ENCODE results near the gene STOX2.

The STOX2 gene

DNA sequence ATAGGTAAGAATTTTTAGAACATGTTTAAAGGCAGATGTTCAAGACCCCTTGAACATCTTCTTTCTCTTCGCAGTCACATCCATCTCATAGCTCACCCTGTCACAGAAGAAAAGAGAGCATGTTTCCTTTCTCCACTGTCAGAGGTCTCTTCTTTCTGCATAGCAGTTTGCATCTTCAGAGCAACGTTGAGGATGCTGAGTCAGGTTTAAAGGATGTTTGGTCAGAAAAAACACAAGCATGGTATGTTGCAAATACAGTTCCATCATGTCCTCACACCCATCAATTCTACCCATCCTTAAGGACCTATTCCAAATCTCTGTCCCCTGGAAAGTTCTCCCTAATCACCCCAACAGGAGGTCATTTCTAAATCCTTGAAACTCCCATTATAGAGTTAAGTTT, 84.8 kb downstream of the STOX2 start:
- Histone ChIP-seq H3K4me1 (ENCODE audit: control insufficient read depth in 1 of 2, insufficient read depth in 2 of 2, low read length in 2 of 2) (no peaks in the 10 kb centered on the region), H3K9me3 (ENCODE audit: control insufficient read depth in 1 of 2, low read length in 2 of 2) (no peaks in the 10 kb centered on the region), H3K27ac (ENCODE audit: low read length) (no peak overlapping the region), H3K27me3 (ENCODE audit: low read depth, low read length) (no peaks in the 10 kb centered on the region), H3K4me3 (ENCODE audit: low read depth in 1 of 2, low read length in 2 of 2) (no peak overlapping the region), H3K36me3 (ENCODE audit: control insufficient read depth in 1 of 2, insufficient read depth in 2 of 2, low read length in 2 of 2) (no peaks in the 10 kb centered on the region)

- H3K36me3 ChIP-seq (ENCODE audit: control insufficient read depth in 1 of 2, insufficient read depth in 2 of 2, low read length in 2 of 2): no peaks in the 10 kb centered on the region
- no peaks in the 10 kb centered on the region for H3K27me3 ChIP-seq (ENCODE audit: low read depth, low read length)
- no peaks in the 10 kb centered on the region for H3K4me1 ChIP-seq (ENCODE audit: control insufficient read depth in 1 of 2, insufficient read depth in 2 of 2, low read length in 2 of 2)
Observed at GRCh38 chr4:183993676-183994075, 88.6 kb downstream of the STOX2 start.

GRCh38 chr4:183995570-183995969, 90.5 kb downstream of the STOX2 start:
- no peaks in the 10 kb centered on the region for H3K9me3 ChIP-seq (ENCODE audit: control insufficient read depth in 1 of 2, low read length in 2 of 2)
- H3K27ac ChIP-seq (ENCODE audit: low read length): no peak overlapping the region
- H3K4me3 ChIP-seq (ENCODE audit: low read depth in 1 of 2, low read length in 2 of 2): no peak overlapping the region

More at GRCh38 chr4:183993676-183994075, 88.6 kb downstream of the STOX2 start:
- Histone ChIP-seq H3K4me3 (ENCODE audit: low read depth in 1 of 2, low read length in 2 of 2) (no peak overlapping the region), H3K9me3 (ENCODE audit: control insufficient read depth in 1 of 2, low read length in 2 of 2) (no peaks in the 10 kb centered on the region), H3K27ac (ENCODE audit: low read length) (no peak overlapping the region)

DNA sequence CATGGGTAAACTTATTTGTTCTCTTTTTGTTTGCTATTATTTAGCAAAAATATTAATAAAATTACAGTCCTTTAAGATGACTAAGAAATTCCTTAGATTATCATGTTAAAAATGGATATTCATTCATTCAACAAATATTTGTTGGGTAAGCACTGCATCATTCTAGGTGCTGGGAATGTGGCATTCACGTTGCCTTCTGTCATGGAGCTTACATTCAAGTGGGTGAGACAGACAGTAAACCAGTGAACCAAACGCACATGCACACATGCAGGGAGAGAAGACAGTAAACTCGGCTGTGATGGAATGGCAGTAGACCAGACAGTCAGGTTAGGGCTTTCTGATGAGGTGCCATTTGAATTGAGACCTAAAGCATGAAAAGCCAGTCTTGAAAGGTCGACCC, 91.8 kb downstream of the STOX2 start:
- H3K27me3 ChIP-seq (ENCODE audit: low read depth, low read length): no peaks in the 10 kb centered on the region
- H3K4me1 ChIP-seq (ENCODE audit: control insufficient read depth in 1 of 2, insufficient read depth in 2 of 2, low read length in 2 of 2): no peaks in the 10 kb centered on the region
- no peaks in the 10 kb centered on the region for H3K9me3 ChIP-seq (ENCODE audit: control insufficient read depth in 1 of 2, low read length in 2 of 2)
- H3K27ac ChIP-seq (ENCODE audit: low read length): no peak overlapping the region
- H3K36me3 ChIP-seq (ENCODE audit: control insufficient read depth in 1 of 2, insufficient read depth in 2 of 2, low read length in 2 of 2): no peaks in the 10 kb centered on the region
- no peak overlapping the region for H3K4me3 ChIP-seq (ENCODE audit: low read depth in 1 of 2, low read length in 2 of 2)

More at GRCh38 chr4:183995570-183995969, 90.5 kb downstream of the STOX2 start:
- Histone ChIP-seq H3K4me1 (ENCODE audit: control insufficient read depth in 1 of 2, insufficient read depth in 2 of 2, low read length in 2 of 2) (no peaks in the 10 kb centered on the region), H3K36me3 (ENCODE audit: control insufficient read depth in 1 of 2, insufficient read depth in 2 of 2, low read length in 2 of 2) (no peaks in the 10 kb centered on the region), H3K27me3 (ENCODE audit: low read depth, low read length) (no peaks in the 10 kb centered on the region)

DNA sequence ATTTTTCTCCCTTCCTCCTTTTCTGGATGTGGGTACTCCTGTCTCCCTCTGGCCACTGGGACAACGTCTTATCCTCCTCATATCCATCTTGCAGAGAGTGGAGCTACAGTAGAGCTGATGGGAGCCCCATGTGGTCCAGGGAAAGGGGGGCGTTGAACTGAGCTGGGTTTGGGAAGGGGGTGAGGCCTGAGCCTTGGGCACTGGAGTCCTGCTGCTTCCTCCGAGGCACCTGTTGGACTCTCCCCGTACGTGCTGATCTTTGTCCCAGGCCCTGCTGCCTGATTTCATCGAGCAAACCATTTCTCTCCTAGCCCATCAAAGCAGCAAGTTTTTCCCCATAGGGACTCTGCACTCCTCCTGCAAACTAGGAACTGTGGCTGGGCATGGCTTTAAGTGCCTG, 94.3 kb downstream of the STOX2 start:
- Histone ChIP-seq H3K27ac (ENCODE audit: low read length) (no peak overlapping the region), H3K27me3 (ENCODE audit: low read depth, low read length) (no peaks in the 10 kb centered on the region), H3K9me3 (ENCODE audit: control insufficient read depth in 1 of 2, low read length in 2 of 2) (no peaks in the 10 kb centered on the region), H3K4me3 (ENCODE audit: low read depth in 1 of 2, low read length in 2 of 2) (no peak overlapping the region), H3K4me1 (ENCODE audit: control insufficient read depth in 1 of 2, insufficient read depth in 2 of 2, low read length in 2 of 2) (no peaks in the 10 kb centered on the region), H3K36me3 (ENCODE audit: control insufficient read depth in 1 of 2, insufficient read depth in 2 of 2, low read length in 2 of 2) (no peaks in the 10 kb centered on the region)

DNA sequence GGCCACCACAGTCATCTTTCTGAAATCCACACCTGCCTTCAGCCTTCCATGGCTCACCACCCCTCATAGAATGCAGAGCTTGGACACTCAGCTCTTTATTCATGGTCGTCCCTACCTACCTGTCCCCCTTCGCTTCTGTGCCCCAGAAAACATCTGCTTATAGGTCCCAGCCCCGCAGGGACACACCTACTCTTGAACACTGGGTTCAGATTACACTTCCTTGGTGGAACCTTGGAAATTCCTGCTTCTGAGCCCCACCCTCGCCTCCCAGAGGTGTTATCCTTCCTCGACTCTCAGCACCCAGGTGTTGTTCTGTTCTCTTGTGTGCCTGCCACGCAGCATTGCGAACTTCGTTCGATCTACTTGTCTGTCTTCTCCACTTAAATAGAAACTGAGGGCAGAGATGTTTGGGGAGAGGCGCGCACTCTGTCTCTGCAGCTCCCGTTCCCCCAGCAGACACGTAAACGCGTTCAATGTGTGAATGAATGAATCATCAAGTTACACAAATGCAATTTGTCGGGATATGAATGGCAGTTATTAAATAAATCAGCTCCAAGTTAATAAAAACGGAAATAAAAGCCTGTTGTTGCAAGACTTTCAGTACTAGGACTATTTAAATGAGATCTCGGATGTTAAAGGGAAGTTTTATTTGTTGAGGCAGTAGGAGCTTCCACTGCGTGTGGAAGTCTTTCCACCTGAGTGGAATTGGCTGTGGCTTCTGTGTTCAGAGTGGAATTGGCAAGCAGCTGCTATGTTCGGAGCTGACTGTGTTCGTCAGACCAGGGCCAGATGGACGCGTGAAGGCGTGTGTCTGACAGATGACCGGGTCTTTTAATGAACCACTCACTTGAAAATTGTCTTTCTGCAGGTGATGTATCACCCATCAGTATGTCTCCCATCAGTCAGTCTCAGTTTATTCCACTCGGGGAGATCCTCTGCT, 95.6 kb downstream of the STOX2 start:
- Histone ChIP-seq H3K36me3 (ENCODE audit: control insufficient read depth in 1 of 2, insufficient read depth in 2 of 2, low read length in 2 of 2) (no peaks in the 10 kb centered on the region), H3K9me3 (ENCODE audit: control insufficient read depth in 1 of 2, low read length in 2 of 2) (no peaks in the 10 kb centered on the region), H3K4me1 (ENCODE audit: control insufficient read depth in 1 of 2, insufficient read depth in 2 of 2, low read length in 2 of 2) (no peaks in the 10 kb centered on the region), H3K27me3 (ENCODE audit: low read depth, low read length) (no peaks in the 10 kb centered on the region), H3K4me3 (ENCODE audit: low read depth in 1 of 2, low read length in 2 of 2) (no peak overlapping the region), H3K27ac (ENCODE audit: low read length) (no peak overlapping the region)

GRCh38 chr4:184003433-184003832, 98.3 kb downstream of the STOX2 start:
- H3K27ac ChIP-seq (ENCODE audit: low read length): no peak overlapping the region
- no peaks in the 10 kb centered on the region for H3K4me1 ChIP-seq (ENCODE audit: control insufficient read depth in 1 of 2, insufficient read depth in 2 of 2, low read length in 2 of 2)
- H3K4me3 ChIP-seq (ENCODE audit: low read depth in 1 of 2, low read length in 2 of 2): no peak overlapping the region
- no peaks in the 10 kb centered on the region for H3K36me3 ChIP-seq (ENCODE audit: control insufficient read depth in 1 of 2, insufficient read depth in 2 of 2, low read length in 2 of 2)
- no peaks in the 10 kb centered on the region for H3K27me3 ChIP-seq (ENCODE audit: low read depth, low read length)
- no peaks in the 10 kb centered on the region for H3K9me3 ChIP-seq (ENCODE audit: control insufficient read depth in 1 of 2, low read length in 2 of 2)

GRCh38 chr4:184007891-184008290, 102.8 kb downstream of the STOX2 start:
- Histone ChIP-seq H3K4me1 (ENCODE audit: control insufficient read depth in 1 of 2, insufficient read depth in 2 of 2, low read length in 2 of 2) (peaks cover 0 to 6% of the 10 kb centered on the region in 2 donors), H3K27ac (ENCODE audit: low read length) (no peak overlapping the region), H3K9me3 (ENCODE audit: control insufficient read depth in 1 of 2, low read length in 2 of 2) (no peaks in the 10 kb centered on the region), H3K27me3 (ENCODE audit: low read depth, low read length) (no peaks in the 10 kb centered on the region), H3K4me3 (ENCODE audit: low read depth in 1 of 2, low read length in 2 of 2) (no peak overlapping the region), H3K36me3 (ENCODE audit: control insufficient read depth in 1 of 2, insufficient read depth in 2 of 2, low read length in 2 of 2) (no peaks in the 10 kb centered on the region)

DNA sequence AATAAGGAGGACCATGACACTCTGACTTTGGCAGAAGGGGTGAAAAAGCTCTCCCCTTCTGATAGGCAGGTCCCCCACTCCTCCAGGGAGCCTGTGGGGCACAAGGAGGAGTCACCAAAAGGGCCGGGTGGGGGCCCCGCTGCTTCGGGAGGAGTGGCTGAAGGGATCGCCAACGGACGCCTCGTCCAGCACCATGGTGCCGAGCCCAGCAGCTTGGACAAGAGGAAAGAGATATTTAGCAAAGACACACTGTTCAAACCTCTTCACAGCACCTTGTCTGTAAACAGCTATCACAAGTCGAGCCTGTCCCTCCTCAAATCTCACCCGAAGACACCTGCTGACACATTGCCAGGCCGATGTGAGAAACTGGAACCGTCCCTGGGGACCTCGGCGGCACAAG, 105.6 kb downstream of the STOX2 start:
- Histone ChIP-seq H3K4me3 (ENCODE audit: low read depth in 1 of 2, low read length in 2 of 2) (no peak overlapping the region), H3K27ac (ENCODE audit: low read length) (no peak overlapping the region), H3K9me3 (ENCODE audit: control insufficient read depth in 1 of 2, low read length in 2 of 2) (no peaks in the 10 kb centered on the region), H3K36me3 (ENCODE audit: control insufficient read depth in 1 of 2, insufficient read depth in 2 of 2, low read length in 2 of 2) (no peaks in the 10 kb centered on the region), H3K27me3 (ENCODE audit: low read depth, low read length) (no peaks in the 10 kb centered on the region), H3K4me1 (ENCODE audit: control insufficient read depth in 1 of 2, insufficient read depth in 2 of 2, low read length in 2 of 2) (peaks cover 0 to 6% of the 10 kb centered on the region in 2 donors)

DNA sequence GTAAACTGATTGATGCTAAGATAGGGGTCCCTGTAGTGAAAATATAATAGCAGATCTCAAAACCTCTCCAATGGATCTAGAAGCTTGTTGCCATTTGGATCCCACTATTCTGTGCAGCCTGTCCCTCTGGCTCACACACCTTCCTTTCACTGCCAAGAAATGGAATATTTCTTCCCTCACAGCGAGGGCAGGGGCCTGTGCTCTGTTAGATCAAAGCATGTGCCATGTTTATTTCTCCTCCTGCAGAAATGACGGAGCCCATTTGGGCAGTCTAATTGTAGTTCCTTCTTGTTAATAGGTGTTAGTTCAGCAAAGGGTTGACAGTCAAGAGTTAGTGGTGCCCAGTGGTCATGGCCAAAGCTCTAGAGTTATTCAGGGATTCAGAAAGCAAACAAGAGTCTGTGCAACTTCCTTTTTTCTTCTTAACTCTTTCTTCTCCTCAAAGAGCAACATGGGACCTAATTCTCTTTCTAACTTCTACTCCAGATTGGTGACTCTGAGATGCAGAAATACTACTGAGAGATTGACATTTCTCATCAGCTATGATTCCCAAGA, 106.8 kb downstream of the STOX2 start:
- Histone ChIP-seq H3K4me3 (ENCODE audit: low read depth in 1 of 2, low read length in 2 of 2) (no peak overlapping the region), H3K9me3 (ENCODE audit: control insufficient read depth in 1 of 2, low read length in 2 of 2) (no peaks in the 10 kb centered on the region), H3K36me3 (ENCODE audit: control insufficient read depth in 1 of 2, insufficient read depth in 2 of 2, low read length in 2 of 2) (no peaks in the 10 kb centered on the region), H3K27ac (ENCODE audit: low read length) (no peak overlapping the region), H3K27me3 (ENCODE audit: low read depth, low read length) (no peaks in the 10 kb centered on the region), H3K4me1 (ENCODE audit: control insufficient read depth in 1 of 2, insufficient read depth in 2 of 2, low read length in 2 of 2) (peaks cover 0 to 6% of the 10 kb centered on the region in 2 donors)

DNA sequence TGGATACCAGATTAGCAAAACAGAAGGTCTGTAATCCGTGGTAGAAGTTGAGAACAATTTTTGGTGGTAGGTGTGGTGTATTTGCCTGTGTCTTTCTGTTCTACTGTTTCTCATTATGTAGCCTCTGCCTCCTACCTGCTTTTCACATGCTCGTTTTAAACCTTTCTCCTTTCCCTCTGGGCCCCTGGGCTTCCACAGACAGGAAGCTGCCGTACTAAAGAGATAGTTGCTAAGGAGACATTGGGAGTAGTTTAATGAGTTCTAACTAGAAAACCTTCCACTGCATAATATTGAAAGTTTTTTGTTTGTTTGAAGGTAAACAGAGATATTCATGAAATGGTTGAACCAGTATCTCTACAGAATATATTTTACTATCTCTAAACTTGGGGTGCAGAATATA, 107.8 kb downstream of the STOX2 start:
- no peaks in the 10 kb centered on the region for H3K27me3 ChIP-seq (ENCODE audit: low read depth, low read length)
- H3K9me3 ChIP-seq (ENCODE audit: control insufficient read depth in 1 of 2, low read length in 2 of 2): no peaks in the 10 kb centered on the region

More for the DNA sequence above, 107.8 kb downstream of the STOX2 start:
- Histone ChIP-seq H3K36me3 (ENCODE audit: control insufficient read depth in 1 of 2, insufficient read depth in 2 of 2, low read length in 2 of 2) (no peaks in the 10 kb centered on the region), H3K27ac (ENCODE audit: low read length) (no peak overlapping the region), H3K4me3 (ENCODE audit: low read depth in 1 of 2, low read length in 2 of 2) (no peak overlapping the region), H3K4me1 (ENCODE audit: control insufficient read depth in 1 of 2, insufficient read depth in 2 of 2, low read length in 2 of 2) (peaks cover 0 to 6% of the 10 kb centered on the region in 2 donors)
